GM12874 (cell line): ENCODE data around the gene KRT74.

ENCODE experiments used
- CTCF ChIP-seq: IDR thresholded peaks from 2 replicates; pipeline ENCODE4 v1.5.1; 2011; ENCODE audit warnings: low read depth, mild to moderate bottlenecking, control low read depth, low read length, moderate library complexity; ENCODE audit not compliant: insufficient read depth

KRT74 gene

GRCh38 chr12:52519826-52520662 is 53.6 kb downstream of the KRT74 start, which contains the start of gene KRT5:
Gene KRT5, minus strand, starts transcription at chr12:52520394. Its CDS starts 98 bp downstream, at chr12:52520296.
- no peak for TF ChIP-seq CTCF

- TF ChIP-seq CTCF = no peak
Measured at GRCh38 chr12:52519387-52519703, 54.3 kb downstream of the KRT74 start.

GRCh38 chr12:52518574-52519386 is 54.9 kb downstream of the KRT74 start:
- TF ChIP-seq CTCF = no peak

GRCh38 chr12:52517888-52518287 is 55.8 kb downstream of the KRT74 start:
- TF ChIP-seq CTCF = no peak

GRCh38 chr12:52517005-52517835 is 56.4 kb downstream of the KRT74 start:
- TF ChIP-seq CTCF = no peak

GRCh38 chr12:52515927-52516831 is 57.5 kb downstream of the KRT74 start:
- TF ChIP-seq CTCF = no peak
